OCI-M2 (cell line): ENCODE results near the gene NECTIN1.
"Not testable (repeated sequence)": the region's sequence is repeated elsewhere in the genome, so short reads cannot be mapped to it uniquely, and the experiment has no call there.

ENCODE experiments used
- DNase-seq: peaks from one replicate; lab custom pipeline; 2025; ENCODE audit not compliant: unreplicated experiment; lab: John Stamatoyannopoulos, UW

The NECTIN1 gene

DNA sequence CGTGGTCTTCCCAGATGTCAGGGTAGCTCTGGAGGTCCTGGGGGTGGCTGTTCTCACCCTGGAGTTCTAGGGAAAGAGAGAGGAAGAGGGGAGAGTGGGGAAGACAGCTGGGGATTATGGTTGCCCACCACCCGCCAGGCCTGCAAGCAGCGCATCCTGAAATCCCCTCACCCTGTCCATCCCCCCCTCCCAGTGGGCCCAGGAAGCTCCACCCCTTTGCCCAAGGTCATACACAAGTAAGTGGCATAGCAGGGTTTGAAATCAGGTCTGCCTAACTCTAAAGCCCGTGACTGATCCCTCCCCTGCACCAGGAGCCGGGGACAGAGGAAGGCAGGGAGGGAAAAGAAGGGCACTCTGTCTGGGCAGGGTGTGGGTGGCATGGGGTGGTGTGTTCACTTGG lies 105.3 kb downstream of the NECTIN1 start:
- DNase-seq: no peak

DNA sequence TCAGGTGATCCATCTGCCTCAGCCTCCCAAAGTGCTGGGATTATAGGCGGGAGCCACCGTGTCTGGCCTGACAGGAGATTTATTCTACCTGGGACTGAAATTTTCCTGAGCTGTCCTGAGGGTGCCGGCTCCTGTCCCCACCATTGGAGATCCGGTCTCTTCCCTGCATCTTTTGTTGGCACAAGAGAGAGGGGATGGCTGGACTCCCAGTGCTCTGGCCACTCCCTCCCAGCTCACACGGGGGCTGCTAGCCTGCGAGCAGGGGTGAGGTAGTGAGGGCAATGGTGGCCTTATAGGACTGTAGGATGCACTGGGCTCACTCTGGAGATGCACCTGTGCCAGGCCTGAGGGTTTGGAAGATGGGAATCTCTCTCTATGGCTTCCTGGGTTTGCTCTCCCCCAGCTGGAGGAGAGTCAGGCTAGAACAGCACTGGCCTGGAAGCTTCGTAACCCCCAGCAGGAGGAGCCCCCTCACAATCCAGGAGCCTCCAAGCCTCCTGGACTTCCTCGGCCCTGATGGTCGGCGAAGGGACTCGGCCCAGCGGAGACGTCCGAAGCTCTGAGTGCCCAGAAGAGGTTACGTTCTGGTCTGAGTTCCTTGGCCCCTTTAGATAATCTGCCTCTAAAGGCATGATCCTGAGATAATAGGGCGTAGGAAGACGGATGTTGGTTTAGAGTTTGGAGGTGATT lies 106.4 kb downstream of the NECTIN1 start:
- no peak for DNase-seq

- no peak for DNase-seq
Measured at GRCh38 chr11:119619665-119620064, 109.3 kb downstream of the NECTIN1 start.

DNA sequence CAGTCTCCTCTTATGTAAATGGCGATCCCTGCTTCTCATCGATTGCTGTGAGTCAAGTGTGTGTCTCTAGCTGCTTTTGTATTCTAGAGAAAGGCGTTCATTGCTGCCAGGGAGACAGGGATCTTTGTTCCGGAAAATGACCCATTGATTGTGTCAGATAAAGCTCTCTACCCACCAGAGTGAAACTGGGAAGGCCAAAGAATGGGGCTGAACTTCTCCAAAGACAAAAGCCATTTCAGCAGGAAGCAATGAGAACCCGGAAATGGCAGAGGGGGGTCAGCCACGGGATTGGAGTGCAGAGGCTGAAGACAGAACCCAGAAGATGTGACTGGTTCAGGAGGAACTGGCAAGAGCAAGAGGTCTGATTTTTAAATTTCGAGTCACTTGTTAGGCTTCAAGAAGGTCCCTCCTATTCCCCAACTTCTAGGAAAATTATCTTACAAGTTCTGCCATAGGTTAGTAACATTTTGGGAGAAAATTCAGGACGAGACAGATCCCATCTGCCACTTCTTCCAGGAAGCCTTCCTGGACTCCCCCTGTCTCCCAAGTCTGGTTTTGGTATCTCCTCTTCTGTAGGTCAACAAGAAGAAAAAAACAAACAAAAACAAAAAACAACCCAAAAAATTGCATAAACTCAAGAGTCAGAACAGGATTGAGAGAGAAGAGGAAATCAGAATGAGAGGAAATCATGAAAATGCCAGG lies 110.6 kb downstream of the NECTIN1 start:
- no peak for DNase-seq

DNA sequence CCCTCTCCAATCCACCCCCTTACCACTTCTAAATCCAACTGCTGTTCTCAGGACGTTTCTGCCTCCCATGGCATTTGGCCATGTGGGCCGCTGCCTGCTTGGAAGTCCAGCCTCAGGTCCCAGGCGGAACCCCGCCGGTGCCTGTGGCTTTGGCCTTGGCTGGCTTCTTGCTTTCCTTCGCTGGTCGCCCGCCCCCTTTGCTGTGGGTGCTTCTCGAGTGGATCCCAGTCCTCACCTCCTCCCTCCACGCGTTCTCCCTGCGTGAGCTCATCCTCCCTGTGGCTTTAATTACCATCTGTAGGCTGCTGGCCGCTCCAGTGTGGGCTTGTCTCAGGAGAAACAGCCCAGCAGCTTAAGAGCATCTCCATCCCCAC lies 111.7 kb downstream of the NECTIN1 start:
- DNase-seq: no peak

GRCh38 chr11:119616586-119617339 lies 112.2 kb downstream of the NECTIN1 start:
- DNase-seq: no peak

- DNase-seq: no peak
Measured at GRCh38 chr11:119615882-119616196, 113.2 kb downstream of the NECTIN1 start.

DNA sequence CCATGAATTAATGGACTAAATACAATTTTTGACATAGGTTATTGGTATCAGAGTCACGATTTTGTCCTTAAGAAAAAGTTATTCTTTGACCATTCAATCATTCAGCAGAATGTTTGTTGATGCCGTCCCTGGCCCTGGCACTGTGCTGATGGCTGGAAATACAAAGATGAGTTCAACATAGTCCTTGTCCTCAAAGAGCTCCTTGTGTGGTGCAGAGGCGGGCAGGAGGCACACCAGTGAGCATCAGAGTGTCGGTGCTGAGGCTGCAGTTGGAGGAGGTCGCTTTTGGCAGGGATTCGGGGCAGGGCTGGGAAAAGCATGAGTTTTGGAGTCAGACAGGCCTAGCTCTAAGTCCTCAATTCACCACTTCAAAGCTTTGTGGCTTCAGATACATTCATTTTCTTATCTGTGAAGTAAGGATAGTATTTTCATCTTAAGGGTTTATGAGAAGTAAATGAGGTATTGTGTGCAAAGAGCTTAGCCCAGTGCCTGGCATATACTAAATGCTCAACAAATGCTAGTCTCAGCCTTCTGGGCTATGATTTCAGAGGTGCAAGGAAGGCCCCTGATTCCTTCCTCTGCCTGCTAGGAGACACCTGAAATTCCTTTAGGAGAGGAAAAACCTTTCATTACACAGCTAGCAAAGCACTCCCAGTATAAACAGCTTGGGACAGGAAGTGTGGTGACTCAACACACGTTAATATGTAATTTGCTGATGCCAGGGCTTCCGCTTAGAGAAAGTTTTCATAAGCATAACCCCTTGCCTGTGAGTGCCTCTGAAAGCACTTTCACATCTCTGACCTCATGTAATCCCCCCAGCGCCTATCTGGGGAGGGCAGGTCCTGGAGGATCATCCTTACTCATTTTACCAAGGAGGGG lies 113.8 kb downstream of the NECTIN1 start:
- DNase-seq: no peak

DNA sequence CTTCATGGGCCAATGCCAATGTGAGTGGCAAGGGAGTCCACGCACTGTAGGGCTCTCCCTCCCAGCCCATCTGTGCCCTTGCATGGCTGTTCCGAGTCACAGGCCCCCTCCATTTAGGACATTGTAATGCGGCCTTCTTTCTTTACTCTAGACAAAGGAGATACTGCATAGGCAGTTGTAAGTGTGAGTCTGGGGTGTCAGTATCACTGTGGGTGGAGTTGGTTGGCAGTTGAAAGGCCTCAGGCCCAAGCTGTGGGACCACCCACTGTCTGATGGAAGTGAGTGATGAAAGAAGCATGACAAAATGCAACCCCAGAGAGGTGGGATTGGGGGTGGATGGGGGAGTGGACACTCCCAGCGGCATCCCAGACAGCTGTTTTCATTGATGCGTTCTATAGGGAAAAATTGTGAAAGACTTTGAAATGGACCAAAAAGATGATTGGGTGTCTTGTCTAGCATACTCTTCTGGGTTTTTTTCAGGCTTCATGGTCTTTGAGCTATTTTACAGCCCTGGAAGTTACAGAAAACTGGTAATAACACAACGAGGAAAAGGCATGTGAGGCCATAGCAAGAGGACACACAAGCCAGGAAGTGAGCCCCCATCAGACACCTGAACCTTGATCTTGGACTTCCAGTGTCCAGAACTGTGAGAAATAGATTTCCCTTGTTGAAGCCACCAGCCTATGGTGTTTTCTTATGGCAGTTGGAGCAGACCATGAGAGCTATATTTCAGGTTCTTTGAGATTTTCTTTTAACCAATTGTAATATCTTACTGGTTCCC lies 114.6 kb downstream of the NECTIN1 start:
- DNase-seq: no peak

GRCh38 chr11:119612814-119613213 lies 116.2 kb downstream of the NECTIN1 start:
- DNase-seq: no peak

- DNase-seq: no peak
Measured at GRCh38 chr11:119610836-119611426, 118.1 kb downstream of the NECTIN1 start.

- no peak for DNase-seq
Measured at GRCh38 chr11:119608781-119609180, 120.2 kb downstream of the NECTIN1 start.

DNA sequence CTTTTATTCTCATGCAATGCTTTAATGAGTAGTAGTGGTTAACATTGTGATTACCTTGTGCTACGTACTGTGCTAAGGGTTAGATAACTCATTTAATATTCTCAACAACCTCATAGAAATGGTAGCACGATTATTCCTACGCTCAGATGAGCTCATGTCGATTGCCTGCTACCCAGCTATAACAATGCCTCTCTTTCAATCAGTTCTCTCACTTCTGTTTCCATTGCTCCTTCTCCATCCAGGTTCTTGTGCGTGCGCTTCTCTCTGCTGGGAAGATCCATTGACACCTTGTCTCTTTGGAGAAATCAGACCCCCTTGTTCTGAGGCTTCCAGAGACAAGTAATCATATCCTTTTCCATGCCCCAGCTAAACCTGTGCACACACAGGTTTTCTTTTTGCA lies 120.8 kb downstream of the NECTIN1 start:
- no peak for DNase-seq

GRCh38 chr11:119607726-119608125 lies 121.3 kb downstream of the NECTIN1 start:
- DNase-seq: no peak

- no peak for DNase-seq
Measured at GRCh38 chr11:119605137-119605665, 123.8 kb downstream of the NECTIN1 start.

GRCh38 chr11:119602745-119603373 lies 126.1 kb downstream of the NECTIN1 start:
- no peak for DNase-seq

GRCh38 chr11:119599864-119600541 lies 129.0 kb downstream of the NECTIN1 start:
- no peak for DNase-seq

DNA sequence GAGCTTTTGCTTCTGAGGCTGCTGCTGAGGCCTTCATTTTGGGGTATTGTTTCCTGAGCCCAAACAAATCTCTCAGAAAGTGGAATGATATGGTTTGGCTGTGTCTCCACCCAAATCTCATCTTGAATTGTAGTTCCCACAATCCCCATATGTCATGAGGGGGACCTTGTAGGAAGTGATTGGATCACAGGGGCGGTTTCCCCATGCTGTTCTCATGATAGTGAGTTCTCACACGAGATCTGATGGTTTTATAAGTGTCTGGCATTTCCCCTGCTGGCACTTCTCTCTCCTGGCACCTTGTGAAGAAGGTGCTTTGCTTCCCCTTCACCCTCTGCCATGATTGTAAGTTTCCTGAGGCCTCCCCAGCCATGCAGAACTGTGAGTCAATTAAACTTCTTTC lies 133.1 kb downstream of the NECTIN1 start:
- not testable (repeated sequence) for DNase-seq
